Mesodermal cell (in vitro differentiated cells): Measurements from ENCODE around the gene SAC3D1.

Experiments used
- H3K27ac ChIP-seq: 2 replicates; pipeline ENCODE4 v1.7.0; 2013; ENCODE audit warnings: mild to moderate bottlenecking, low read depth, low read length, moderate library complexity; ENCODE audit not compliant: severe bottlenecking
- H3K36me3 ChIP-seq: 2 replicates; pipeline ENCODE4 v1.7.1; 2013; ENCODE audit warnings: mild to moderate bottlenecking, low read length, moderate library complexity; ENCODE audit not compliant: control insufficient read depth, insufficient read depth
- H3K4me1 ChIP-seq: one replicate; pipeline ENCODE4 v1.7.1; 2013; ENCODE audit warnings: mild to moderate bottlenecking, low read length; ENCODE audit not compliant: insufficient read depth, control insufficient read depth, poor library complexity, severe bottlenecking
- H3K4me3 ChIP-seq: 2 replicates; pipeline ENCODE4 v1.7.0; 2013; ENCODE audit warnings: low read length, control low read depth, mild to moderate bottlenecking; ENCODE audit not compliant: insufficient read depth, poor library complexity, severe bottlenecking; ENCODE audit errors: extremely low read depth
- H3K9me3 ChIP-seq: 2 replicates; pipeline ENCODE4 v1.7.1; 2013; ENCODE audit warnings: mild to moderate bottlenecking, low read length, moderate library complexity; ENCODE audit not compliant: control insufficient read depth
- WGBS, 2 experiments: methylation state at CpG; one replicate each; pipeline ENCODE4 v1.1.5; 2013; ENCODE audit warnings: missing lambda C conversion rate in 2 of 2; ENCODE audit not compliant: insufficient coverage in 2 of 2; 5-methylcytosine and 5-hydroxymethylcytosine counted together

Gene SAC3D1

DNA sequence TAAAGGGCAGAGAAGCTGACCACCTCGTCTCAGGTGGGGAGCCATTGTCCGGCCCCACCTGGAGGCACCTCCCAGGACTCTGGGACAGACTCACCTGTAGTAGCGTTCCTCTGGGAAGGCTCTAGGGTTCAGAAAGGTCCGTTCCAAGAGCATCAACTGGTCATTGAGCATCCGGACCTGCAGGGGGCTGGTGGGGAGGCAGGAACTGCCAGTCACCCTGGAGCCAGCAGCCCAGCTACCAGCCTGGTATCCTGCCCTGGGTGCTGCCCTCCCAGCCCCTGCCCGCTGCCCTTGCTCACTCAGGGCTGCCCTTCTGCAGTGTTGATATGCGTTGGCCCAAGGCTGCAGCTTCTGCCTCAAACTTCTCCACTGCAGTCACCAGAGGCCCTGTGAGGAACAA, 4.7 kb downstream of the SAC3D1 start:
- Histone ChIP-seq H3K9me3 (no peaks in the 10 kb centered on the region), H3K27ac (no peak overlapping the region), H3K4me1 (peaks cover 11% of the 10 kb centered on the region), H3K36me3 (peaks cover 24% of the 10 kb centered on the region), H3K4me3 (no peak overlapping the region)
- WGBS, 2 experiments = 96 to 97% methylated on average over 7 of the region's 7 CpGs

DNA sequence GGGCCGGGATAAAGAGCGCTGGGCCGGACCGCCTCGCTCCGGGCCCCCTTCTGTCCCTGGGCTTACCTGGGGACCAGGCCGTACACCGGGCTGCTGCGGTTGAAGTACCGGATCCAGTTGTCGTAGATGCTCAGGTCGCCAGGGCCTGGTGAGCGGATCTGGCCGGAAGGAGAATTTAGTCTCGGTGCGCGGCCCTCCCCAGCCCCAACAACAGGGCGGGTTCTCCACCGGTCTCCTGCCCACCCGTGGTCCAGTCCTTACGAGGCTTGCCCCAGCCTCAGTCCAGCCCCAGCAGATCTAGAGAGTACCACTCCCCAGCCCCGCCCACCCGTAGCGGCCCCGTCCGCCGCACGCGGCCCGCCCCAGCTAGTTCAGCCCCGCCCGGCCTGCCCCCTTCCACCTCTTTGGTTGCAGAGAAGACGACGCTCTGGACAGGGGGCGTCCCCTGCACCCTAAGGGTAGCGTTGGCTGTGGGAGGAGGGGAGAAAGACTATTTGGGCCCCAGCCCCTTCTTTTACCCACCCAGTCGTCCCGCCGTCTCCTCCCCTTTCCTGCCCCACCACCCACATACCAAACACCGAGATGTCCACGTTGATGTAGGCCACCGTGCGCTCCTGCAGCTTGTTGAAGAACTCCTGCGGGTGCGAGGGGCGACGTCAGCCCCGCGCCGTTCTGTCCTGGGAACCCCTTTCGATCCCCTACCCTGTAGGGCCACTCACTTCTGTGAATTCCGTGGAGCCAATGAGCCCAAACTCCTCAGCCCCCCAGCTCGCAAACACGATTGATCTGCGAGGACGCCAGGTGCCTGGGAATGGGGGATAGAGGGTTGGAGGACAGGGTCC, 6.8 kb downstream of the SAC3D1 start:
- H3K4me3 ChIP-seq = no peak overlapping the region
- H3K36me3 ChIP-seq = peaks cover 24% of the 10 kb centered on the region
- H3K27ac ChIP-seq = no peak overlapping the region
- H3K9me3 ChIP-seq = no peaks in the 10 kb centered on the region
- WGBS, 2 experiments = 92 to 94% methylated on average over 38 of the region's 56 CpGs
- H3K4me1 ChIP-seq = peaks cover 10% of the 10 kb centered on the region

- Histone ChIP-seq H3K9me3 (no peaks in the 10 kb centered on the region), H3K4me3 (no peak overlapping the region), H3K36me3 (no peaks in the 10 kb centered on the region), H3K27ac (no peak overlapping the region), H3K4me1 (peaks cover 4% of the 10 kb centered on the region)
- WGBS, 2 experiments = 92 to 94% methylated on average over 7 of the region's 9 CpGs
These were observed 10.4 kb downstream of the SAC3D1 start for GRCh38 chr11:65051398-65051858.

DNA sequence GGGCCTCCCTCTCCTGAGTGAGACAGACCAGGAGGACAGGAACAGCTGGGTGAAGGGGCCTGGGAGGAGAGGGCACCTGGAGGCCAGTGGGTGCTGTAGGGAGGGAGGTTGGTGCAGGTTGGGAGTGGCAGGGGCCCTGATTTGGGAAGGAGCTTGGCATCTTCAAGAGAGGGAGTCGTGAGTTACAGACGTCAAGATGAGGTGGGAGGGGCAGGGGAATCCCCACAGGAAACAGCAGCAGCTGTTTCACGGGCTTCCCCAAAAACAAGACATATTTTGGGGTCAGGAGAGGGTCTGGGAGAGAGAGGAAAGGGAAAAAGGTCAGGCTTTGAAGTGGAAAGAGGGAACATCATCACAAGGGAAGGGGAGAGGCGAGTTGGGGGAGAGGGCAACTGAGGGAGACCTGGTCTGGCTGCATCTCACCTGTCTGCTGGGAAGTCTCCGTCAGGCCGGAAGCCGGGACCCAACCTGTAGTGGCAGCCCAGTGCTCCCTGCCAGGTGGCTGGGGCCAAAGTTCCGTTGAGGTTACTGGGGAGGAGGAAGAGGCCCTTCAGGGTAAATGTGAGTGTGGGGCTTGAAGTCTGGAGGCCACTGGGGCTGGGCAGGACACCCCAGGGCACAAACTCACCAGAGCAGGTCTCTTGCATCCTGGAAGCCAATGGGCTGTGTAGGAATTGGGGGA, 13.0 kb downstream of the SAC3D1 start:
- Histone ChIP-seq H3K4me1 (peaks cover 4% of the 10 kb centered on the region), H3K27ac (no peak overlapping the region), H3K4me3 (no peak overlapping the region), H3K9me3 (no peaks in the 10 kb centered on the region), H3K36me3 (no peaks in the 10 kb centered on the region)
- WGBS, 2 experiments = 83 to 91% methylated on average over 5 to 6 of the region's 8 CpGs

DNA sequence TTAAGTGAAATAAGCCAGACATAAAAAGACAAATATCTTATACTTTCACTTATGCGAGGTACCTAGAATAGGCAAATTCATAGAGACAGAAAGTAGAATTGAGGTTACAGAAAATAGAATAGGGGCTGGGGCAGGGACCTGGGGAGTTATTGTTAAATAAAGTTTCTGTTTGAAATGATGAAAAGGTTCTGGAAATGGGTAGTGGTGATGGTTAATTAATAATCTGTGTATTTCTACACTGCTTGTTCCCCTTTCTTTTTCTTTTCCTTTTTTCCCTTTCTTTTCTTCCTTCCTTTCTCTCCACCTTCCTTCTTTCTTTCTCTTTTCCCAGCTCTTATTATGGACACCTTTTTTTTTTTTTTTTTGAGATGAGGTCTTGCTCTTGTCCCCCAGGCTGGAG, 14.5 kb downstream of the SAC3D1 start:
- Histone ChIP-seq H3K4me1 (peaks cover 4% of the 10 kb centered on the region), H3K36me3 (no peaks in the 10 kb centered on the region), H3K4me3 (no peak overlapping the region), H3K27ac (no peak overlapping the region), H3K9me3 (no peaks in the 10 kb centered on the region)
- no CpG with 5 or more reads among the region's 1 CpG for WGBS, 2 experiments

GRCh38 chr11:65056999-65057398, 16.0 kb downstream of the SAC3D1 start:
- Histone ChIP-seq H3K27ac (no peak overlapping the region), H3K9me3 (no peaks in the 10 kb centered on the region), H3K4me1 (no peaks in the 10 kb centered on the region), H3K36me3 (no peaks in the 10 kb centered on the region), H3K4me3 (no peak overlapping the region)
- WGBS, 2 experiments = 80 to 96% methylated on average over 3 to 4 of the region's 6 CpGs

- Histone ChIP-seq H3K36me3 (no peaks in the 10 kb centered on the region), H3K27ac (no peak overlapping the region), H3K4me3 (no peak overlapping the region), H3K9me3 (no peaks in the 10 kb centered on the region), H3K4me1 (no peaks in the 10 kb centered on the region)
- 89% methylated on average over 3 of the region's 7 CpGs; no CpG with 5 or more reads in 1 of the 2 experiments for WGBS, 2 experiments
These were observed 16.5 kb downstream of the SAC3D1 start for GRCh38 chr11:65057526-65057925.

- Histone ChIP-seq H3K4me3 (no peak overlapping the region), H3K27ac (no peak overlapping the region), H3K4me1 (no peaks in the 10 kb centered on the region), H3K36me3 (no peaks in the 10 kb centered on the region), H3K9me3 (no peaks in the 10 kb centered on the region)
- WGBS, 2 experiments = 86 to 91% methylated on average over 9 to 13 of the region's 13 CpGs
These were observed 17.0 kb downstream of the SAC3D1 start for GRCh38 chr11:65058012-65058411.

DNA sequence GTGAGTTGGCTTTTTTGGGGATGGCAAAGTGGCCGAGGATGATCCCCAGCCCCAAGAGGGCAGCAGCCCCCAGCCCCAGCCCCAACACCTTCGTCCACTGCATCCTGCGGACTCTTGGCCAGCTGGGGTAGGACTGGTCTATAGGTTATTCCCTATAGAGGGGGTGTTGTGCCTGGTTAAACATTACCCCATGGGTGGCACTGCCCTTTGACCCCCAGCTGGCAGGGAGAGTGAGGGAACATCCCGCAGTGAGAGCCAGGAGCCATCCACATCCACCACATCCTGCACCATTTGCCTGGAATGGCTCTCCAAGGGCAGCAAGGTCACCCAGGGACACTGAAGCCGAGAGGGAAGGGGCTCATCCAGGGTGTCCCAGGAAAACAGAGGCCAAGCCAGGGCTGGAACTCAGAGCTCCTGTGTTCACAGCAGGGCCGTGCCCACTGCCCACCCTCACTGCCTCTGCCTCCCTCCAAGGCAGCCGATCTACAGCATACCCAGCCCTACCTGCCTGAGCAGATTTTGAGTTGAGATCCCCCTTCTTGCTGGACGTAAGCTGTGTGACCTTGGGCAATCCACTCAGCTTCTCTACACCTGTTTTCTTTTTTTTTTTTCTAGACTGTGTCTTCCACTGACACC, 17.5 kb downstream of the SAC3D1 start, which contains the start of gene NAALADL1:
Gene NAALADL1, minus strand, starts transcription at position 135 of the 636 bp plus-strand sequence. Its CDS starts 32 bp downstream, at position 103.
- H3K4me3 ChIP-seq = no peak within 1 kb of the TSS
- 90 to 94% methylated on average over 4 to 6 of the region's 8 CpGs for WGBS, 2 experiments
- H3K9me3 ChIP-seq = no peaks in the 10 kb centered on the region
- H3K4me1 ChIP-seq = no peaks in the 10 kb centered on the region
- no peak within 1 kb of the TSS for H3K27ac ChIP-seq
- no peaks in the 10 kb centered on the region for H3K36me3 ChIP-seq

DNA sequence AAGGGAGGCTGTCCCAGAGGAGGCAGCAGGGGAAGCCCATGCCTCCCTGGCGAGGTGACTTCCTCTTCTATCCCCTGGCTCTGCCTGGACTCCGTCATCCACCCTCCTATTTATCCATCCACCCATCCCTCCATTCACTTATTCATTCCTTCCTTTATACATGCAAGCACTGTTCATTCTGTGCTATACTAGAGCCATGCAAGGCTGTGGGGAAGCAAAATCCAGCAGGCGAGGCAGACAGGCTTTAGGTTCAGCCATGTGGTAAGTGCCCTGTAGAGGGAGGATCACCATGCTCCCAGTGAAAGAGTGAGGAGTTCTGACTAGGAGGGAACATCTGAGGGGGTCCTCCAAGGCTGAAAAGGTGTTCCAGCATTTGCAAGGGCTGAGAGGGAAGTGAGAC, 18.5 kb downstream of the SAC3D1 start:
- WGBS, 2 experiments = 82% methylated on average over 3 of the region's 3 CpGs; no CpG with 5 or more reads in 1 of the 2 experiments
- Histone ChIP-seq H3K9me3 (no peaks in the 10 kb centered on the region), H3K4me1 (no peaks in the 10 kb centered on the region), H3K27ac (no peak overlapping the region), H3K36me3 (no peaks in the 10 kb centered on the region), H3K4me3 (no peak overlapping the region)
